HUES6 (cell line): ENCODE data around the gene GPC3.

ENCODE experiments used
- H3K27ac ChIP-seq: 2 replicates; pipeline ENCODE4 v1.7.0; 2013; ENCODE audit warnings: low read depth, mild to moderate bottlenecking, low read length, inconsistent platforms
- H3K27me3 ChIP-seq: 2 replicates; pipeline ENCODE4 v1.6.1; 2013; ENCODE audit warnings: low read length; ENCODE audit not compliant: control insufficient read depth, insufficient read depth
- H3K36me3 ChIP-seq: 2 replicates; pipeline ENCODE4 v1.6.1; 2013; ENCODE audit warnings: low read length; ENCODE audit not compliant: control insufficient read depth, insufficient read depth
- H3K4me1 ChIP-seq: 2 replicates; pipeline ENCODE4 v1.6.1; 2013; ENCODE audit warnings: low read length; ENCODE audit not compliant: control insufficient read depth, insufficient read depth
- H3K4me3 ChIP-seq: 2 replicates; pipeline ENCODE4 v1.5.1; 2013; ENCODE audit warnings: low read depth, low read length
- H3K9ac ChIP-seq: one replicate; pipeline ENCODE4 v1.6.1; 2013; ENCODE audit warnings: mild to moderate bottlenecking, low read length
- H3K9me3 ChIP-seq: 2 replicates; pipeline ENCODE4 v1.6.1; 2013; ENCODE audit warnings: low read depth, low read length; ENCODE audit not compliant: control insufficient read depth, insufficient read depth

Gene GPC3

DNA sequence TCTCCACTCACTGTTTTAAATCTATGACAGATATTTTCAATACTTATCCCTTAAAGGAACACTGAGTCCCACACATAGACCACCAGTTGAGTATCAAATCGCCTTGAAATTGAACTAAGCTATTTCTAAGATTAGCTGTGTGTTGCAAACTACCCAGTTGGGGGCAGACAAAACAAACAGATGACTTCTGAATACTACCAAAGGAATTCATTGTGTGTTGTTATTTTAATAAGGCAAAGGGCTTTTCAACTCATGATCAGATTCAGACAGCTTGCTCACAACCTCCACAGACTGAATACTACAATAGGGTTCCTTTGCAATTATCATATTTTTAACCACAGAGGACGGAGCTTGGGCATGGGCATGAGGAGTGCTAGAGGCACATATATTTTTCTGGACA, 287.1 kb downstream of the GPC3 start:
- Histone ChIP-seq H3K36me3 (no peaks in the 10 kb centered on the region), H3K9me3 (no peaks in the 10 kb centered on the region; the same call in 1 of the 2 replicates), H3K9ac (no peak overlapping the region), H3K27me3 (no peaks in the 10 kb centered on the region; the same call in 1 of the 2 replicates), H3K4me3 (0 out of 2 replicates have a peak overlapping the region, but pooled peaks have one; percentile 2), H3K27ac (peak overlapping the region; percentile 10; the same call in 1 of the 2 replicates), H3K4me1 (peaks cover 40% of the 10 kb centered on the region)

DNA sequence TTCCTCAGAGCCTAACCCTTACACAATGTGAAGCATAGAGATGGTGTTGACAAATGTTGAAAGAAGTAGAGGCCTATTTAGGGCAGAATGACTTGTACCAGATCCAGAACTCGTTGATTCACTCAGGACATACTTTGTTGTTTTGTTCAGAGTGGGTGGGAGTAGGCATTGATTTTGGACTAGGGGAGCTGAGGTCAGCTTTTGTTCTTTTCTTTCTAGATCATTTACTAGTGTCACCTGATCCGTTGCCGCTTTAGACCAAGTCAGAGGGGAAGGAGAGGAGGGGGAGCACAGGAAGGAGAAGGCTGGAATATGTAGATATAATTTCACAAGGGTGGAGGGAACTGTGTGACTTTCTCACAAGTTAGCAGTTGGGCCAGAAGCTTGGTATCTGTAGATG, 287.7 kb downstream of the GPC3 start:
- no peaks in the 10 kb centered on the region; the same call in 1 of the 2 replicates for H3K27me3 ChIP-seq

DNA sequence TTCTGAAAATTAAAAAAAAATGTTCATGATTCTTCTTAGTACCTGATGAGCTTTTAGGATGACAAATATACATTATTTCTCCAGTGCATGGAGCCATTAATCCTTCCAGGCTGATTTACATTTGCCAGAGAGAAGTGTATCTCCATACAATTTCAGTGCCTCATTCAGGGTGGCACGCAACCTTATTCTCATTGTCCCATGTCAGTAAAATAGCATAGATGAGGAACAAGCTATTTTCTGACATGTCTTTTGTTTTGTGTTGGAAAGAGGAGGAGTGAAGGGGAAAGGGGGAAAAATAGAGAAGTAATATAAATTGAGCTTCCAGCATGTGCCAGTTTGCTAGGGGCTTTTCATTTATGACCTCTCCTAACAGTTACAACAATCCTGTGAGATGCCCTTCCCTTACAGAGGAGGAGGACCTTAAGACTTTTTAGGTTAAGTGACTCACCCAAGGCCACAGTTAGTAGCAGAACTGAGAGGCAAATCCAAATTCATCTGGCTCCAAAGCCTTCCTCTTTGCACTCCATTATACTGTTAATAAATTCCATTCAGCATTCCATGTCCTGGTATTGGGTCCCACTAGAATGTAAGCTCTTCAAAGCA, 295.3 kb downstream of the GPC3 start:
- H3K4me1 ChIP-seq = peaks cover 12% of the 10 kb centered on the region
- no peaks in the 10 kb centered on the region for H3K36me3 ChIP-seq
- no peaks in the 10 kb centered on the region; the same call in 1 of the 2 replicates for H3K9me3 ChIP-seq
- no peak overlapping the region for H3K27ac ChIP-seq
- no peaks in the 10 kb centered on the region for H3K27me3 ChIP-seq
- no peak overlapping the region for H3K9ac ChIP-seq
- no peak overlapping the region for H3K4me3 ChIP-seq

More for the DNA sequence above, 287.7 kb downstream of the GPC3 start:
- Histone ChIP-seq H3K9ac (no peak overlapping the region), H3K4me1 (peaks cover 37% of the 10 kb centered on the region), H3K4me3 (no peak overlapping the region), H3K36me3 (no peaks in the 10 kb centered on the region), H3K27ac (no peak overlapping the region), H3K9me3 (no peaks in the 10 kb centered on the region; the same call in 1 of the 2 replicates)

DNA sequence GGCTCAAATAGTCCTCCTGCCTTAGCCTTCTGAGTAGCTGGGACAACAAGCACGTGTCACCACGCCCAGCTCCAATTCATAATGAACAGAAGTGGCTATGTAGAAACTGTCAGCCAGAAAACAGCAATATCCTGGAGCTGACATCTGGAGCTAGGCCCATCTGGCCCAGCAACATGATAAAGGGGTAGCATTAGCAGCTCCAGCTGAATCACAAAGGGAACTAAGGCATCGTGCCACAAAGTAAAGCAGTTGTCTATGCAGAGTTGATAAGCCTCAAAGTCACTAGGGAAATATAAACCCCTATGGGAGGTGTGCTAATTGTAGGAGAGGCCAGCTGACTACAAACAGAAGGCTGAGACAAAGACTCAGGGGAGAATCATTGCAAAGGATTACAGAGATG, 299.6 kb downstream of the GPC3 start:
- Histone ChIP-seq H3K9me3 (no peaks in the 10 kb centered on the region), H3K27ac (no peak overlapping the region), H3K36me3 (no peaks in the 10 kb centered on the region), H3K27me3 (no peaks in the 10 kb centered on the region; the same call in 1 of the 2 replicates), H3K9ac (no peak overlapping the region), H3K4me1 (peaks cover 17% of the 10 kb centered on the region), H3K4me3 (no peak overlapping the region)

DNA sequence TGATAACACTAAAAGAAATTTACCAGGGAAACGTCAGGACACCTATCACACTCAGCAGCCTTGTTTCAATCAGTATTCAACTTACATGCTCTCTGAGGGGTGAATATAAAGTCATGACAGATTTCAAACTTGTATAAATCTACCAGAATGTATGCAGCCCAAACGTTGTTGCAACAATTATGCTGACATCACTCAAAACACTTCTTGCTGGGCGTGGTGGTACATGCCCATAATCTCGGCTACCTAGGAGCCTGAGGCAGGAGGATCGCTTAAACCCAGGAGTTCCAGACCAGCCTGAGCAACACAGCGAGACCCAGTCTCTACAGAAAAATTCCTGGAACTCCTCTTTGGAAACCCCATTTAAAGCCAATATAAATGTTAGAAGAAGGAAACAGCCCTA, 303.5 kb downstream of the GPC3 start:
- Histone ChIP-seq H3K4me1 (peaks cover 17% of the 10 kb centered on the region), H3K27me3 (no peaks in the 10 kb centered on the region; the same call in 1 of the 2 replicates), H3K27ac (no peak overlapping the region), H3K9ac (no peak overlapping the region), H3K36me3 (no peaks in the 10 kb centered on the region), H3K4me3 (no peak overlapping the region), H3K9me3 (no peaks in the 10 kb centered on the region)

DNA sequence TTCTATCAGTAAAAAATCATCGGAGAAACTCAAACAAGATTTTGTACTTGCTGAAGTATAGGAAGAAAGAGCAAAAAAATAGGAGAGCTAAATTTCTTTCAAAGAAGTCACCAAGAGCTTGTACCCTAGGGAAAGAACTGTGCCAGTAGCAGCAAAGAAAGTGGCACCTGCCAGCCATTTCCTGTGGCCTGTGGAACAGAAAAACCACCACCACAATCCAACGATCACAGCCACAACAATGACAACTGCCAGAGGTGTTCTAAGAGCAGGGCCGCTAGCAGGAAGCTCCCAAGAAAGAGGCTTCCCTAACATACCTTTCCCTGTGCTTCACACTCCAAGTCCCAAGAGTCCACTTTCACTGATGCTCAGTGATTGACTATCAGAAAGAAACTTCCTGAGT, 304.0 kb downstream of the GPC3 start:
- H3K9ac ChIP-seq = no peak overlapping the region
- no peak overlapping the region for H3K27ac ChIP-seq
- H3K9me3 ChIP-seq = no peaks in the 10 kb centered on the region
- H3K36me3 ChIP-seq = no peaks in the 10 kb centered on the region
- no peaks in the 10 kb centered on the region; the same call in 1 of the 2 replicates for H3K27me3 ChIP-seq
- H3K4me3 ChIP-seq = no peak overlapping the region
- peaks cover 13% of the 10 kb centered on the region for H3K4me1 ChIP-seq

DNA sequence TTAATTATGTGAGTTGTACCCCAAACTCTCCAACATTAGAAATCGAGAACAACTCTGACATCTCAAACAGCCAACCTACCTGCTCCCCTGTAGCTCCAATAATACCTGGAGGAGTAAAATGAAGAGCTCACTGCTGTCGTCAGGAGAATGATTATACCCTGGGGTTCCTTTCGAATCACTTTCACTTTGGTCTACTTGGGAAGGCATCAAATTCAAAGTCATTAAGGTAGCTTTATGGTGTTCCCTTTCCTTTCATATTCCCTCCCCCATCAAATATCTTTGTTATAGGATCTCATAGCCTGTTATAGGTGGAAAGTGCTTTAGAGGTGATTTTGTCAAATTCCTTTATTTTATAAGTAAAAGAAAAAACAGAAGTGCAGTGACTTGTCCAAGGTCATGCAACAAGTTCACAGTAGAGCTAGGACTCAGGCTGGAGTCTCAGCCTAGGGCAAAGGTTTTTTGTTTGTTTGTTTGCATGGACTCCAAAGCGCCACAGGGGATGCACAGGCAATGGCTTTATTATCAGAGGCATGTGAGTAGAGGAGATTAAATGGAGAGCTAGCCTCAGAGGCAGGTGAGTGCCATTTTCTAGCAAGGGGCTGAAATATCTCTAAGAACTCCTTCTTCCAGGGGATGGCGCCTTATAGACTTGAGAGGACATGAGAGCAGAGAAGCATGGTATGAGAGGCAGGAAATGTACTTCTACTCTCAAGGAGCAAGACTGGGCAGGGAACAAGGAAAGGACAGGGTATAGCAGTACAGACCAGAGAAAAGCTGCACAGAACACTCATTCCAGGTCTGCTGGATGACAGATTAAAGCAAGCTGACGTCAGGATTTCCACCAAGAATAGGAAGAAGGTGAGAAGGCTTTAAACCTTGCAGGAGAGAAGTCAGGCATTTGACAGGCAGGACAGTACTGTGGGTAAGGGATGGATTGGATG, 308.0 kb downstream of the GPC3 start:
- no peaks in the 10 kb centered on the region for H3K9me3 ChIP-seq
- H3K9ac ChIP-seq = no peak overlapping the region
- H3K4me1 ChIP-seq = peaks cover 30% of the 10 kb centered on the region

DNA sequence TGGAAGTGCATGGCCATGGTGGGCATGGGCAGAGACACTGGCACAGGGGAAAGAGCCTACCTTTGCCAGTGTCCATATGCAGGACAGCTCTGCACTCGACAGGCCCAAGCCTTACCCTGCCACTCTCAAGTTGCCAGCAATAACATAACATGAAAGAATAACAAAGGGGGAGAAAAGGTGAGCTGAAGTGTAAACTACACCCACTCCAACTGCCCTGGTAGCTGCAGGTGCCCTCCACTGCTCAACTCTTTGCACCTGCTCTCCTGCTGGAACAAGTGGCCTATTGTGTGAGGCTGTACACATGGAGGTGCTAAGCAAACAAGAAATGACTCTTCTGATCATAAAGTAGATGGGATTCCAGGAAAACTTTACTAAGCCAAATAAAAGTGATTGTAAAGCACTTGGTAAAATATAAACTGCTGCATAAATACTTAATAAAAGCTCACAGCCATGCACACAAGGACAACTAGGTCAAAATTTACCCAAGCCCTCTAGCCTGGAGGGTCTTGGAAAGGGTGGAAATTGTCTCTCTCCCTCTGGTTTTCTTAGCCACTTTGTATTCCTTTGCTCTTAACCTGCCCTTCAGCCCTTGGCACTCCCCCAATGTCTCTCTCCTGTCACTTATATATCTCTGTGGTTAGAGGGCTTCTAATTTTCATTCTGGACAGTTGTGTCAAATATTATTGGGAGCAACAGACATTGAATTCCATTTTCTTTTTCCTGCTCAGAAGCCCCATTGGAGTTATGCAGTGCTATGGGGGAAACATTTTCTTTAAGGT, 308.9 kb downstream of the GPC3 start:
- Histone ChIP-seq H3K4me3 (no peak overlapping the region), H3K36me3 (no peaks in the 10 kb centered on the region), H3K9me3 (no peaks in the 10 kb centered on the region), H3K27ac (no peak overlapping the region), H3K4me1 (peaks cover 32% of the 10 kb centered on the region), H3K9ac (no peak overlapping the region), H3K27me3 (no peaks in the 10 kb centered on the region; the same call in 1 of the 2 replicates)

More for the DNA sequence above, 308.0 kb downstream of the GPC3 start:
- Histone ChIP-seq H3K4me3 (no peak overlapping the region), H3K27ac (no peak overlapping the region), H3K36me3 (no peaks in the 10 kb centered on the region), H3K27me3 (no peaks in the 10 kb centered on the region; the same call in 1 of the 2 replicates)

DNA sequence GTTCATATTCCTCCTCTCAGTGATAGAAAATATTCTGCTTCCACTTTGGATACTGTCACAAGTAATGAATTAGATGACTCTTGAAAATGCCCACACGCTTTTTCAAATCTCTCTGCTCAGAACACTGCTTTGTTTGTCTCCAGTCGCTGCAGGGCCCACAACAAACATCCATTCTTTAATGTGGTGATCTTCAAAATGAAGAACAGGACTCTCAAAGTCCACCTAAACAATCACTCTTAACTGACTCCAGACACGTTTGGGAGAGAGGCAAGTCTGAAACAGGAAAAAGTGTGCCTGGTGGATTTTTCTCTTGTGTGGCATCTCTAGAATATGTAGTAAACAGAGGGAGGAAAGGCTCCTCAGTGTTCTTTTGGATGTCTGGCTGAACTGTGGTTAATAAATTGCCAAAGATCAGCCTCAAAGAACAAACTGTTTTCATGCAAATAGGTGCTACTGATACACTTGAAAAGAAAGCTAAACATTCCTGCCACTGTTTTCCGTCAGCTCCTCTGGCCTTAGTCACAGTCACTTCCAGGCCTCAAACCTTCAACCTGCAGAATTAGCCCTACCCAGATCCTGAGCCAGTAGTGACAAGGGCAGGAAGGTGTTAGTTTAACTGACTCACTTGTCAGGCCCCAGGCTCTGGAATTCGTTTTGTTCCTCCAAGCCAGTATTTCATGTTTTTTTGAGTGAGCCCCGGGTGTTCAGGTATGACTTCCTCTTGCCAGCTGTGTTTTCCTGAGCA, 310.5 kb downstream of the GPC3 start:
- H3K9me3 ChIP-seq = no peaks in the 10 kb centered on the region
- no peak overlapping the region for H3K4me3 ChIP-seq
- no peaks in the 10 kb centered on the region; the same call in 1 of the 2 replicates for H3K27me3 ChIP-seq
- H3K27ac ChIP-seq = peak overlapping the region; percentile 60; the same call in 1 of the 2 replicates
- H3K36me3 ChIP-seq = no peaks in the 10 kb centered on the region
- peaks cover 41% of the 10 kb centered on the region for H3K4me1 ChIP-seq
- peak overlapping the region; percentile 51 for H3K9ac ChIP-seq

DNA sequence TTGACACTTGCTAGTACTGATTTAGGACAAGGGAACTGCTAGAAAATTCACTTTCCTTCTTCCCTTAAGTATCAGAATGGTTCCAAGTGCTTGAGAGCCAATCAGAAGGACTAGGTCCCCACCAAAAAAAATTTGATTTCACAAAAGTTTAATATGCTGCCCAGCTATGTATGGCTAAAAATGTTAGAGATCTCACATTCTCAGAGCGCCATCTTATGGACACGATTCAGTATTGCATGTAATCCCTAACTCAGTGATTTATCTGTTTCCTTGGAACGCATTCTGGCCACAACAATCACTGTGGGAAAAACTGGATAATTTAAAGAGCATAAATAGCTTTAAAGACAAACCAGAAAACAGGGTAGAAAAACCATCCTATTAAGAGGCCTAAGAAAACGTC, 315.0 kb downstream of the GPC3 start:
- Histone ChIP-seq H3K4me3 (no peak overlapping the region), H3K4me1 (peaks cover 53% of the 10 kb centered on the region), H3K27ac (no peak overlapping the region), H3K36me3 (no peaks in the 10 kb centered on the region), H3K9ac (no peak overlapping the region), H3K9me3 (no peaks in the 10 kb centered on the region), H3K27me3 (no peaks in the 10 kb centered on the region)
